ENCODE measurements around the gene CPAMD8. TPM values are rescaled to one million over a fixed set of nuclear protein-coding genes. Genes with fewer than 3 reads are reported as not detected.

CPAMD8 gene
- total and polyA plus RNA-seq, 2 of the 8 experiments (the other 6 are each of a cell fraction or from before 2014, with no cell fraction given) = 6.1 to 9.2 TPM

GRCh38 chr19:16938211-16938610, 88.4 kb downstream of the CPAMD8 start:
- no peaks in the 10 kb centered on the region; a peak in 1 of 7 replicates for H3K27me3 ChIP-seq (replicated peaks in 1 of 4; ENCODE audit: control insufficient read depth in 3 of 4, extremely low read depth in 1 of 4, insufficient read depth in 3 of 4, low read length in 3 of 4)
- no peak overlapping the region for H3K9ac ChIP-seq (replicated peaks in 1 of 4; ENCODE audit: extremely low read depth in 1 of 4, low read depth in 3 of 4, low read length in 3 of 4)
- H3K23me2 ChIP-seq (ENCODE audit: low read depth, low read length) = no peaks in the 10 kb centered on the region
- DNase-seq (ENCODE audit: low read depth in 1 of 2, low spot score in 2 of 2) (no peak), FAIRE-seq (no peak)
- H4K5ac ChIP-seq (ENCODE audit: insufficient read length, low read depth, low read length) = no peak overlapping the region
- H3K79me1 ChIP-seq (ENCODE audit: low read depth, low read length) = no peaks in the 10 kb centered on the region
- H3K14ac ChIP-seq (ENCODE audit: insufficient read length) = no peak overlapping the region
- H2BK12ac ChIP-seq (ENCODE audit: low read depth, low read length) = 0 out of 2 replicates have a peak overlapping the region, but pooled peaks have one; percentile 17
- H2BK15ac ChIP-seq (ENCODE audit: low read length) = no peak overlapping the region
- no peak overlapping the region for H3K23ac ChIP-seq (ENCODE audit: insufficient read length)
- H2BK120ac ChIP-seq (replicated peaks; ENCODE audit: low read depth, low read length) = no peak overlapping the region
- H3K79me2 ChIP-seq (ENCODE audit: control insufficient read depth in 1 of 2, insufficient read depth in 2 of 2, low read length in 2 of 2) = no peaks in the 10 kb centered on the region
- no peak overlapping the region for H2AFZ ChIP-seq (ENCODE audit: low read length)
- H3K4me2 ChIP-seq (ENCODE audit: insufficient read depth in 1 of 2, low read depth in 2 of 2, low read length in 2 of 2) = no peak overlapping the region
- 98% methylated on average over 10 of the region's 11 CpGs; no CpG with 5 or more reads in 1 of the 2 experiments for WGBS, 2 experiments (ENCODE audit: extremely low coverage in 1 of 2, insufficient coverage in 1 of 2, insufficient read length in 1 of 2, insufficient replicate concordance in 2 of 2, low coverage in 1 of 2, low lambda C conversion rate in 2 of 2, missing lambda C conversion rate in 1 of 2)
- H3K9me3 ChIP-seq (ENCODE audit: insufficient read depth in 2 of 2, low read depth in 1 of 2, low read length in 1 of 2) = peaks cover 0 to 5% of the 10 kb centered on the region in 2 experiments; a peak in 2 of 4 replicates
- H3K27ac ChIP-seq (ENCODE audit: low read depth, low read length) = no peak overlapping the region
- ChIA-PET CTCF (ENCODE audit: partially characterized antibody) (interaction anchor here (1.1 to 1.4 kb wide), 2 partner anchors 114 to 224 kb away, joined by 3 to 6 read pairs; no protein-coding TSS in a partner anchor), POLR2A (ENCODE audit: partially characterized antibody) (no interaction called here)
- no peak overlapping the region for H3K18ac ChIP-seq (ENCODE audit: extremely low read depth, low read length)
- no peaks in the 10 kb centered on the region for H4K20me1 ChIP-seq (replicated peaks in 1 of 2; ENCODE audit: control insufficient read depth in 1 of 2, insufficient read depth in 2 of 2, low read length in 2 of 2)
- no peaks in the 10 kb centered on the region for H3K36me3 ChIP-seq (ENCODE audit: control insufficient read depth in 2 of 4, insufficient read depth in 4 of 4, low read length in 3 of 4)
- H4K91ac ChIP-seq (replicated peaks; ENCODE audit: insufficient read length, low read length) = no peak overlapping the region
- H2BK20ac ChIP-seq (ENCODE audit: low read length) = no peak overlapping the region
- H3K4me3 ChIP-seq (ENCODE audit: extremely low read depth in 1 of 4, insufficient read depth in 2 of 4, low read depth in 3 of 4, low read length in 4 of 4) = no peak overlapping the region
- peak overlapping the region; percentile 45; the same call in 1 of the 2 replicates for H4K8ac ChIP-seq (ENCODE audit: extremely low read depth, insufficient read depth, low read length)
- no peak overlapping the region; the same call in 1 of the 2 replicates for H2AK5ac ChIP-seq (ENCODE audit: low read depth, low read length)
- no peak overlapping the region for H2BK5ac ChIP-seq (ENCODE audit: low read depth, low read length)
- H3K56ac ChIP-seq (replicated peaks; ENCODE audit: insufficient read length, low read depth, low read length) = no peak overlapping the region
- no peak overlapping the region for H3K4ac ChIP-seq (replicated peaks; ENCODE audit: insufficient read length, low read depth, low read length)
- H3K4me1 ChIP-seq (replicated peaks in 1 of 4; ENCODE audit: control insufficient read depth in 3 of 4, insufficient read depth in 4 of 4, low read length in 3 of 4) = peaks cover 0 to 2% (median 0%) of the 10 kb centered on the region in 4 experiments; a peak in 1 of 7 replicates
- TF ChIP-seq BACH1 (IDR thresholded peaks at IDR 0.05; ENCODE audit: low read length) (no peak), ZNF274 (IDR thresholded peaks at IDR 0.05; ENCODE audit: borderline replicate concordance, extremely low read depth, low read length) (no peak), TAF1 (IDR thresholded peaks at IDR 0.05; ENCODE audit: low read depth, low read length) (no peak), GTF2F1 (IDR thresholded peaks at IDR 0.05; ENCODE audit: borderline replicate concordance, low read depth, low read length) (no peak), CTCF (IDR thresholded peaks at IDR 0.05; ENCODE audit: control extremely low read depth in 1 of 3, insufficient read depth in 1 of 3, low read depth in 1 of 3, low read length in 3 of 3) (no peak), FOSL1 (IDR thresholded peaks at IDR 0.05; ENCODE audit: insufficient read depth, low read depth, low read length) (no peak), SUZ12 (IDR thresholded peaks at IDR 0.05; ENCODE audit: low read length) (no peak), TCF12 (IDR thresholded peaks at IDR 0.05; ENCODE audit: low read depth, low read length) (no peak), YY1 (IDR thresholded peaks at IDR 0.05; ENCODE audit: low read depth, low read length) (no peak), SRF (IDR thresholded peaks at IDR 0.05; ENCODE audit: low read depth, low read length) (no peak), ATF3 (IDR thresholded peaks at IDR 0.05; ENCODE audit: insufficient read depth, low read depth, low read length) (no peak)

Data from H1 (cell line).